HFFc6 (cell line): ENCODE data around the gene PRSS48. TPM values are rescaled to one million over a fixed set of nuclear protein-coding genes. Genes with fewer than 3 reads are reported as not detected.

Experiments used
- DNase-seq: peaks from one replicate; pipeline ENCODE4 v3.0.0-alpha.2; 2018
- H3K27ac Mint-ChIP-seq: 2 replicates; pipeline ENCODE4 v1.8.0; 2020; ENCODE audit warnings: mild to moderate bottlenecking, mixed read lengths
- H3K27me3 Mint-ChIP-seq: 2 replicates; pipeline ENCODE4 v1.8.0; 2021; ENCODE audit warnings: mild to moderate bottlenecking, moderate library complexity, mixed read lengths; ENCODE audit not compliant: insufficient read depth
- H3K36me3 Mint-ChIP-seq: 2 replicates; pipeline ENCODE4 v1.8.0; 2021; ENCODE audit warnings: low read depth, mixed read lengths
- H3K4me1 Mint-ChIP-seq: 2 replicates; pipeline ENCODE4 v1.8.0; 2020; ENCODE audit warnings: low read depth, mixed read lengths
- H3K4me3 Mint-ChIP-seq: 2 replicates; pipeline ENCODE4 v1.8.0; 2020; ENCODE audit warnings: mild to moderate bottlenecking, moderate library complexity, mixed read lengths
- H3K9me3 Mint-ChIP-seq: 2 replicates; pipeline ENCODE4 v1.8.0; 2020; ENCODE audit warnings: mild to moderate bottlenecking, mixed read lengths
- total RNA-seq, 6 experiments: library from RNA; stranded (reverse); fragmentation: NEBNext Ultra II Directional; extraction: Animal tissue kit (Norgen Biotek cat#: 25700); gene quantifications; 2 replicates in 1 of 6; 3 replicates in 5 of 6; pipeline ENCODE4 v1.2.3, GENCODE V29; 2021
- TF ChIP-seq, protein P1 (sequence below): fragments of 200-600 bp; sonication (generic); IDR thresholded peaks from 2 replicates; pipeline ENCODE4 v1.5.0; 2021; ENCODE audit warnings: antibody characterized with exemption, mild to moderate bottlenecking

PRSS48 gene
- total RNA-seq, 6 experiments from 2014 or later: not detected

DNA sequence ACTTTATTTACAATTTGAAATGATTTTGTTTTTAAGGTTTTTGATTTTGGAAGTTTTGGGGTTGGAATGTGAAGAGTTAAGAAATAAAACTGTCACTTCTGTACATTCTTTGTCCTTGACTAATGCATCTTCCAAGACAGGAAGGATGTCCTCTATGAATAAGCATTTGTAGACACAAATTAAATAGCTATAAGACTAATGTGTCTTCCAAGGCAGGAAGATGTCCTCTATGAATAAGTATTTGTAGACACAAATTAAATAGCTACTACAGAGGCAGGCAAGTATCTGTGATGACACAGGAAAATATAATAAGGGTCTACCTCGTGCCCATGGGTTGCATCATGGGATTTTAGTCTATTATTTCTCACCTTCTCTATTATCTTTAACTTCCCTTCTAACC lies 14.5 kb downstream of the PRSS48 start:
- no peaks in the 10 kb centered on the region; the same call in none of the 2 replicates for H3K27me3 Mint-ChIP-seq

DNA sequence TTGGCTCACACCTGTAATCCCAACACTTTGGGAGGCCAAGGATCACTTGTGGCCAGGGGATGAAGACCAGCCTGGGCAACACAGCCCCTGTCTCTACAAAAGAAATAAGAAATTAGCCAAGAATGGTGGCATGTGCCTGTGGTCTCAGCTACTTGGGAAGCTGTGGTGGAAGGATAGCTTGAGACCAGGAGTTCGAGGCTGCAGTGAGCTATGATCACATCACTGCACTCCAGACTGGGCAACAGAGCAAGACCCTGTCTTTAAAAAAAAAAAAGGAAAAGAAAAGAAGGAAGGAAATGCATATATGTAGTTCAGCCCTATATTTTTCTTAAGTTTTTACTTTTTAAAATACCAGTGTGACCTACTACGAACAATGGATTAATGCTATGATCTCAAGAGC lies 15.1 kb downstream of the PRSS48 start:
- peaks cover 5% of the 10 kb centered on the region; the same call in 1 of the 2 replicates for H3K36me3 Mint-ChIP-seq

More for the DNA sequence above, 14.5 kb downstream of the PRSS48 start:
- TF ChIP-seq, protein P1, sequence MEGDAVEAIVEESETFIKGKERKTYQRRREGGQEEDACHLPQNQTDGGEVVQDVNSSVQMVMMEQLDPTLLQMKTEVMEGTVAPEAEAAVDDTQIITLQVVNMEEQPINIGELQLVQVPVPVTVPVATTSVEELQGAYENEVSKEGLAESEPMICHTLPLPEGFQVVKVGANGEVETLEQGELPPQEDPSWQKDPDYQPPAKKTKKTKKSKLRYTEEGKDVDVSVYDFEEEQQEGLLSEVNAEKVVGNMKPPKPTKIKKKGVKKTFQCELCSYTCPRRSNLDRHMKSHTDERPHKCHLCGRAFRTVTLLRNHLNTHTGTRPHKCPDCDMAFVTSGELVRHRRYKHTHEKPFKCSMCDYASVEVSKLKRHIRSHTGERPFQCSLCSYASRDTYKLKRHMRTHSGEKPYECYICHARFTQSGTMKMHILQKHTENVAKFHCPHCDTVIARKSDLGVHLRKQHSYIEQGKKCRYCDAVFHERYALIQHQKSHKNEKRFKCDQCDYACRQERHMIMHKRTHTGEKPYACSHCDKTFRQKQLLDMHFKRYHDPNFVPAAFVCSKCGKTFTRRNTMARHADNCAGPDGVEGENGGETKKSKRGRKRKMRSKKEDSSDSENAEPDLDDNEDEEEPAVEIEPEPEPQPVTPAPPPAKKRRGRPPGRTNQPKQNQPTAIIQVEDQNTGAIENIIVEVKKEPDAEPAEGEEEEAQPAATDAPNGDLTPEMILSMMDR: no peak
- peak; percentile 16 for DNase-seq
- peaks cover 5% of the 10 kb centered on the region; the same call in 1 of the 2 replicates for H3K36me3 Mint-ChIP-seq
- peak overlapping the region; percentile 53; the same call in 1 of the 2 replicates for H3K27ac Mint-ChIP-seq
- H3K4me1 Mint-ChIP-seq: peaks cover 43% of the 10 kb centered on the region
- H3K4me3 Mint-ChIP-seq: no peak overlapping the region
- H3K9me3 Mint-ChIP-seq: no peaks in the 10 kb centered on the region

DNA sequence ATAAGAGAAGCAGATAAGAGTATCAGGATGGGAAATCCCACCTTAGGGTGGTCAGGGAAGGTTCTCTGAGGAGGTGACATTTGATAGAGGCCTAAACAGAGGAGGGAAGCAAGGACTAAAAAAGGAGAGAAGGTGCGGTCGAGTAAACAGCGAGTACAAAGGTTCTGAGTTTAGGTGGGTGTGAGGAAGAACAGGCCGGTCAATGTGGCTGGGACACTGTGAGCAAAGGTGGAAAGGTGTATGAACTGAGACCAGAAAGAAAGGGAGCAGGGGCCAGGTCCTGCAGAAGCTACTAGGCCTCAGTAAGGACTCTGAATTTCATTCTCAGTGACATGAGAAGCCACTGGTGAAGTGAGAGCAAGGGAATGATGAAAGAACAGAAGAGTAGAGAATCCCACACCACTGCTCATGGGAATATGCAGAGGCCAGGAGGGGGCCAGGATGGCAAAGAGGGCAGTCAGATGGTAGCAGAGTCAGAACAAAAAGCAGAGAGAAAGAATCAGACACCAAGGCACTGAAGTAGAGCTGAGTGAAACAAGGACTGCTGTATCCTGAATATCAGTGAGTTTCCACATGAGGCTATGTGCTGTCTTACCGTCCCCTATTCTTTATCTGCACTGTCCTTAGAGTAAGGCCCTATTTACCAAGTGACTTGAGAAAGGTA lies 18.0 kb downstream of the PRSS48 start:
- DNase-seq: no peak
- Mint-ChIP-seq H3K4me1 (peaks cover 32% of the 10 kb centered on the region), H3K36me3 (peaks cover 5% of the 10 kb centered on the region; the same call in 1 of the 2 replicates), H3K27me3 (no peaks in the 10 kb centered on the region; the same call in none of the 2 replicates), H3K27ac (no peak overlapping the region), H3K9me3 (no peaks in the 10 kb centered on the region), H3K4me3 (no peak overlapping the region)
- TF ChIP-seq, protein P1: no peak

More for the DNA sequence above, 15.1 kb downstream of the PRSS48 start:
- no peak for DNase-seq
- Mint-ChIP-seq H3K4me3 (no peak overlapping the region), H3K27ac (peak overlapping the region; percentile 53; the same call in 1 of the 2 replicates), H3K27me3 (no peaks in the 10 kb centered on the region; the same call in none of the 2 replicates), H3K4me1 (peaks cover 43% of the 10 kb centered on the region), H3K9me3 (no peaks in the 10 kb centered on the region)
- TF ChIP-seq, protein P1: no peak

DNA sequence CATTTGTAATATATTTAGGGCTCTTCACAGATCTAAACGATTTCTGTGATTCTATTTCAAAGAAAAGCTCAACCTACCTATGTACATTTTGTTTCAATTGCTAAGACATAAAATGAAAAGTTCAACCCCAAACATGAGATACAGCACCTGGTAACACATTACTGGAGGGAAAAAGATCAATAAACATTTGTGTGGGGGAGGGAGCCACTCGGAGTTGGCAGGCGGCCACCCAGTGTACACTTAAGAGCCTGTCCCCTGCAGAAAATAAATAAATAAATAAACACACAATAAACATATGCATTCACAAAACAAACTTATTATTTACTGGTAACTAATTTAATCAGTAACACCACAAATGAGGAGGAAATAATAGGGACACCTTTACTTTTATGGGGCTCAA lies 19.3 kb downstream of the PRSS48 start:
- H3K4me1 Mint-ChIP-seq: peaks cover 21% of the 10 kb centered on the region
- no peaks in the 10 kb centered on the region for H3K9me3 Mint-ChIP-seq
- H3K27me3 Mint-ChIP-seq: no peaks in the 10 kb centered on the region; the same call in none of the 2 replicates
- no peak for DNase-seq
- H3K36me3 Mint-ChIP-seq: no peaks in the 10 kb centered on the region; the same call in 1 of the 2 replicates
- no peak overlapping the region for H3K4me3 Mint-ChIP-seq
- no peak overlapping the region for H3K27ac Mint-ChIP-seq
- TF ChIP-seq, protein P1: no peak

DNA sequence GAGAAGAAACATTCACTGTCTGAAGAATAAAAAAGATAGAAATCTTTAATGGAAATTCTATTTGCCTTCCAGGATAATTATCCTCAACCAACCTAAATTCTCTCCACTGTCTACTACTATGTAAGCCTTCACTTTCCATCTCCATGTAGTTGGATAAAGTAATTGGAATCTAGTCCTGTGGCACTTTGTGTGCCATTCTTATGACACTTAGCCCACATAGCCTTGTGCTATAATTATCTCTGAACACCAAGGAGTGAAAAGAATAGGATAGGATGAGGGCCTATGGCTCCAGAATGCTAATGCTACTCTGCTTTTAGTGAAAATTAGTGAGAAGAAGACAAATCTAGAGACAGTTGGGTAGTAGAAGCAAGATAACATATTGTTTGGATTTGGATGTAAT lies 20.2 kb downstream of the PRSS48 start:
- no peak overlapping the region for H3K27ac Mint-ChIP-seq
- no peaks in the 10 kb centered on the region; the same call in 1 of the 2 replicates for H3K9me3 Mint-ChIP-seq
- TF ChIP-seq, protein P1: no peak
- no peak overlapping the region for H3K4me3 Mint-ChIP-seq
- peaks cover 4% of the 10 kb centered on the region for H3K36me3 Mint-ChIP-seq
- peaks cover 3% of the 10 kb centered on the region for H3K27me3 Mint-ChIP-seq
- DNase-seq: no peak
- H3K4me1 Mint-ChIP-seq: peaks cover 20% of the 10 kb centered on the region
